ENCODE results near the gene KIF1B. TPM values are rescaled to one million over a fixed set of nuclear protein-coding genes. Genes with fewer than 3 reads are reported as not detected.

The KIF1B gene
- total and polyA plus RNA-seq, 7 donors, result 4.8 to 78.4 (median 46.4) TPM

GRCh38 chr1:10210841-10211804 lies 753 bp downstream of the KIF1B start:
- Histone ChIP-seq H3K4me3 (peak overlapping the region; percentile 89 to 95 (median 90)), H3K36me3 (no peaks in the 10 kb centered on the region), H3K9me3 (no peaks in the 10 kb centered on the region), H3K27me3 (no peaks in the 10 kb centered on the region), H3K27ac (peak overlapping the region; percentile 99 to 100 (median 100)), H3K4me1 (peaks cover 0 to 54% (median 46%) of the 10 kb centered on the region in 4 donors)
- 1 to 4% methylated on average over 69 of the region's 69 CpGs for WGBS, 2 donors
- DNase-seq, result peak; percentile 98
- TF ChIP-seq EP300 (IDR thresholded peaks at IDR 0.05) (peak in 2 of 4 donors; percentile 16 to 41), POLR2AphosphoS5 (IDR thresholded peaks at IDR 0.05) (peak; percentile 75 to 92 (median 89)), POLR2A (IDR thresholded peaks at IDR 0.05) (no peak)
- intact Hi-C loops (cut with DNase I), result loop anchor here (1.0 to 5.0 kb wide), 5 partner anchors 41 to 178 kb away; partner anchors contain the start of gene UBE4B

GRCh38 chr1:10211805-10212410 lies 1.5 kb downstream of the KIF1B start:
- 49 to 60% methylated on average over 11 of the region's 11 CpGs for WGBS, 2 donors
- intact Hi-C loops (cut with DNase I), result loop anchor here (2.0 to 5.0 kb wide), 4 partner anchors 40 to 179 kb away; partner anchors contain the start of gene UBE4B
- DNase-seq, result no peak
- Histone ChIP-seq H3K36me3 (no peaks in the 10 kb centered on the region), H3K27me3 (no peaks in the 10 kb centered on the region), H3K4me3 (peak overlapping the region; percentile 89 to 95 (median 90)), H3K4me1 (peaks cover 0 to 62% (median 53%) of the 10 kb centered on the region in 4 donors), H3K27ac (peak overlapping the region; percentile 99 to 100 (median 100)), H3K9me3 (no peaks in the 10 kb centered on the region)
- TF ChIP-seq POLR2AphosphoS5 (IDR thresholded peaks at IDR 0.05), result no peak
- TF ChIP-seq CTCF (IDR thresholded peaks at IDR 0.05), result no peak
- TF ChIP-seq POLR2A (IDR thresholded peaks at IDR 0.05), result no peak
- no peak for TF ChIP-seq EP300 (IDR thresholded peaks at IDR 0.05)

- intact Hi-C loops (cut with DNase I), result loop anchor here (5.0 kb wide), 2 partner anchors 40 to 105 kb away; no protein-coding TSS in a partner anchor
- peak overlapping the region in 1 of 4 donors; percentile 95 for H3K4me3 ChIP-seq
- peak overlapping the region; percentile 99 to 100 (median 100) for H3K27ac ChIP-seq
- no peak for DNase-seq
- no peaks in the 10 kb centered on the region for H3K27me3 ChIP-seq
- 96 to 97% methylated on average over 1 of the region's 1 CpG for WGBS, 2 donors
- no peaks in the 10 kb centered on the region for H3K36me3 ChIP-seq
- no peaks in the 10 kb centered on the region for H3K9me3 ChIP-seq
- TF ChIP-seq POLR2A (IDR thresholded peaks at IDR 0.05) (no peak), EP300 (IDR thresholded peaks at IDR 0.05) (no peak), POLR2AphosphoS5 (IDR thresholded peaks at IDR 0.05) (no peak), CTCF (IDR thresholded peaks at IDR 0.05) (no peak)
- peaks cover 0 to 68% (median 59%) of the 10 kb centered on the region in 4 donors for H3K4me1 ChIP-seq
Measured at GRCh38 chr1:10212476-10212875, 2.1 kb downstream of the KIF1B start.

- Histone ChIP-seq H3K27ac (peak overlapping the region; percentile 64 to 100 (median 99)), H3K4me1 (peaks cover 0 to 76% (median 67%) of the 10 kb centered on the region in 4 donors), H3K27me3 (no peaks in the 10 kb centered on the region), H3K36me3 (no peaks in the 10 kb centered on the region), H3K4me3 (no peak overlapping the region), H3K9me3 (no peaks in the 10 kb centered on the region)
- DNase-seq, result no peak
- intact Hi-C loops (cut with DNase I), result loop anchor here (5.0 kb wide), 2 partner anchors 39 to 106 kb away; no protein-coding TSS in a partner anchor
- 83 to 89% methylated on average over 3 of the region's 3 CpGs for WGBS, 2 donors
- TF ChIP-seq EP300 (IDR thresholded peaks at IDR 0.05) (no peak), POLR2A (IDR thresholded peaks at IDR 0.05) (no peak), POLR2AphosphoS5 (IDR thresholded peaks at IDR 0.05) (no peak), CTCF (IDR thresholded peaks at IDR 0.05) (no peak)
Measured at GRCh38 chr1:10213186-10213705, 2.9 kb downstream of the KIF1B start.

All from sigmoid colon (tissue), 7 donors.